K562 (cell line): Measurements from ENCODE around the gene LST1. TPM values are rescaled to one million over a fixed set of nuclear protein-coding genes. Genes with fewer than 3 reads are reported as not detected.

ENCODE experiments used
- CBFA2T3 ChIP-seq: fragments of 450-650 bp; IDR thresholded peaks from 2 replicates; pipeline ENCODE4 v1.6.1; 2017
- CBX3 ChIP-seq, 2 experiments: IDR thresholded peaks; 1 replicate in 1 of 2; 2 replicates in 1 of 2; pipeline ENCODE4 v1.6.1; 2012; ENCODE audit warnings: inconsistent platforms in 2 of 2, low read length in 2 of 2, borderline replicate concordance in 1 of 2, control low read depth in 1 of 2
- DDX20 ChIP-seq: fragments of 450-650 bp; IDR thresholded peaks from 2 replicates; pipeline ENCODE4 v1.6.1; 2016; ENCODE audit warnings: missing genetic modification characterization, low read depth, mild to moderate bottlenecking, missing compliant biosample characterization, moderate library complexity
- E2F5 ChIP-seq: sonication (generic); formaldehyde crosslinking; IDR thresholded peaks from 2 replicates; pipeline ENCODE4 v1.8.0; 2022; ENCODE audit warnings: mild to moderate bottlenecking, missing genetic modification reagents
- GABPB2 ChIP-seq: fragments of 250-450 bp; sonication (Bioruptor Pico); conservative IDR thresholded peaks from 2 replicates; pipeline ENCODE4 v1.5.1; 2021; ENCODE audit warnings: mild to moderate bottlenecking
- KLF1 ChIP-seq: fragments of 450-650 bp; IDR thresholded peaks from 2 replicates; pipeline ENCODE4 v1.6.1; 2016; ENCODE audit warnings: missing genetic modification characterization, missing compliant biosample characterization
- MEF2A ChIP-seq: IDR thresholded peaks from 2 replicates; pipeline ENCODE4 v1.6.1; 2011; ENCODE audit warnings: low read depth, mild to moderate bottlenecking, low read length, moderate library complexity; ENCODE audit not compliant: control insufficient read depth
- PML ChIP-seq: IDR thresholded peaks from 2 replicates; pipeline ENCODE4 v1.6.1; 2012; ENCODE audit warnings: low read length, inconsistent platforms
- RFX1 ChIP-seq: fragments of 450-650 bp; IDR thresholded peaks from 2 replicates; pipeline ENCODE4 v1.6.1; 2016; ENCODE audit warnings: mild to moderate bottlenecking, moderate library complexity
- TAF7 ChIP-seq: fragments of 450-650 bp; IDR thresholded peaks from 2 replicates; pipeline ENCODE4 v1.6.1; 2016; ENCODE audit warnings: missing genetic modification characterization, missing compliant biosample characterization
- THRA ChIP-seq: fragments of 450-650 bp; IDR thresholded peaks from 2 replicates; pipeline ENCODE4 v1.6.1; 2017; ENCODE audit warnings: mild to moderate bottlenecking, moderate library complexity
- ZNF75A ChIP-seq: fragments of 450-650 bp; formaldehyde crosslinking; IDR thresholded peaks from 2 replicates; pipeline ENCODE4 v1.4.0; 2020; ENCODE audit warnings: mild to moderate bottlenecking
- polyA plus RNA-seq, 8 experiments: library from polyadenylated mRNA; depleted of rRNA in 4 of 8; stranded (reverse) in 5 of 8; unstranded in 3 of 8; fragments of >200 nt; fragmentation: Nextera tagmentation in 2 of 8; fragmentation: Illumina TruSeq in 1 of 8; extraction: Ambion mirVana in 2 of 8; extraction: Trizol in 1 of 8; gene quantifications; 2 replicates each; pipeline versions ENCODE4 v1.2.1 to v1.2.3, GENCODE V29; 2011 to 2014; ENCODE audit warnings: inconsistent platforms in 1 of 8, missing spikeins in 1 of 8
- total RNA-seq, 7 experiments: library from RNA; depleted of rRNA in 6 of 7; stranded (reverse); fragments of >200 nt in 6 of 7; fragmentation: Illumina TruSeq in 2 of 7; extraction: Trizol in 2 of 7; gene quantifications; 2 replicates each; pipeline versions ENCODE4 v1.2.1 to v1.2.3, GENCODE V29; 2011 to 2021; ENCODE audit warnings: low replicate concordance in 1 of 7
- TF ChIP-seq, protein P1 (sequence below), 2 experiments: fragments of 450-650 bp; IDR thresholded peaks; 2 replicates each; pipeline ENCODE4 v1.6.1; 2016
- TF ChIP-seq, protein P2 (sequence below): fragments of 450-650 bp; IDR thresholded peaks from 2 replicates; pipeline ENCODE4 v1.6.1; 2016; ENCODE audit warnings: mild to moderate bottlenecking
- TF ChIP-seq, protein P3 (sequence below): sonication (generic); formaldehyde crosslinking; IDR thresholded peaks from 2 replicates; pipeline ENCODE4 v1.8.0; 2023; ENCODE audit warnings: mild to moderate bottlenecking, missing genetic modification reagents

The LST1 gene
- total and polyA plus RNA-seq, 9 of the 15 experiments (the other 6 are each of a cell fraction or from before 2014, with no cell fraction given), result 0.82 to 7.8 (median 1.7) TPM

DNA sequence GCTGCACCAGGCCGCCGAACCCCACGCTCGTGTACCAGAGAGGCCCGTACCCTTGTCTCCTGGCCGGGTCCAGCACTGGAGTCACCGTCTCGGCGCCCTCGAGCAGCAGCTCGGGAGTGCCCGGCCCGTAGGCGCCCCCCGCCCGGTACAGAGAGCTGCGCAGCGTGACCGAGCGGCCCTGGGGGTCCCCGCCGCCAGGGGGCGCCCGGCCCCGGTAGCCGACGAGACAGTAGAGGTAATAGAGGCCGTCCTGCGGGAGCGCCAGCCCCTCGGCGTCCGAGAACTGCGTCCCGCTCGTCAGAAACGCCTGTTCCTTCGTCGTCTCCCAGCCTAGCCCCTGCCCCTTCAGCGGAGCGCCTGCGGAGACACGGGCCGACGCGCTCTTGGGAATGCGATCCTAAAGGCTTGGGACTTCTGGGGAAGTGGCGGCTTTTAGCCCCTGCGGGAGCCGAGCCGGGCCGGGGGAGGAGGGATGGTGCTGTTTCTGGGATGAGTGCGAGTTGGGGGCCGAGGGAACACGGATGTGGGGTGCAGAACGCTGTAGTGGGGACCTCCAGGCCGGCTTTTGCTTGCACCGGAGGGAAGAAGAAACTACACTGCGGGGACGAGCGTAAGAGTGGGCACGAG lies 5.2 kb upstream of the LST1 start (continued):
- TF ChIP-seq KLF1 (tag) (peak; percentile 45; the same call in 1 of the 2 replicates), THRA (no peak), RFX1 (no peak), CBFA2T3 (no peak), E2F5 (CRISPR knock-in tag) (peak; percentile 96), MEF2A (no peak), GABPB2 (no peak), TAF7 (no peak), PML (no peak), DDX20 (tag) (no peak), CBX3 (IDR thresholded peaks at IDR 0.05; ENCODE audit: borderline replicate concordance in 1 of 2, low read length in 2 of 2) (peak in 1 of 2 experiments; percentile 88; a peak in 1 of 3 replicates), ZNF75A (no peak)
- TF ChIP-seq, protein P1, sequence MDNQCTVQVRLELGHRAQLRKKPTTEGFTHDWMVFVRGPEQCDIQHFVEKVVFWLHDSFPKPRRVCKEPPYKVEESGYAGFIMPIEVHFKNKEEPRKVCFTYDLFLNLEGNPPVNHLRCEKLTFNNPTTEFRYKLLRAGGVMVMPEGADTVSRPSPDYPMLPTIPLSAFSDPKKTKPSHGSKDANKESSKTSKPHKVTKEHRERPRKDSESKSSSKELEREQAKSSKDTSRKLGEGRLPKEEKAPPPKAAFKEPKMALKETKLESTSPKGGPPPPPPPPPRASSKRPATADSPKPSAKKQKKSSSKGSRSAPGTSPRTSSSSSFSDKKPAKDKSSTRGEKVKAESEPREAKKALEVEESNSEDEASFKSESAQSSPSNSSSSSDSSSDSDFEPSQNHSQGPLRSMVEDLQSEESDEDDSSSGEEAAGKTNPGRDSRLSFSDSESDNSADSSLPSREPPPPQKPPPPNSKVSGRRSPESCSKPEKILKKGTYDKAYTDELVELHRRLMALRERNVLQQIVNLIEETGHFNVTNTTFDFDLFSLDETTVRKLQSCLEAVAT (IDR thresholded peaks at IDR 0.05), result peak; percentile 26 to 45; a peak in 1 of 4 replicates
- TF ChIP-seq, protein P2, sequence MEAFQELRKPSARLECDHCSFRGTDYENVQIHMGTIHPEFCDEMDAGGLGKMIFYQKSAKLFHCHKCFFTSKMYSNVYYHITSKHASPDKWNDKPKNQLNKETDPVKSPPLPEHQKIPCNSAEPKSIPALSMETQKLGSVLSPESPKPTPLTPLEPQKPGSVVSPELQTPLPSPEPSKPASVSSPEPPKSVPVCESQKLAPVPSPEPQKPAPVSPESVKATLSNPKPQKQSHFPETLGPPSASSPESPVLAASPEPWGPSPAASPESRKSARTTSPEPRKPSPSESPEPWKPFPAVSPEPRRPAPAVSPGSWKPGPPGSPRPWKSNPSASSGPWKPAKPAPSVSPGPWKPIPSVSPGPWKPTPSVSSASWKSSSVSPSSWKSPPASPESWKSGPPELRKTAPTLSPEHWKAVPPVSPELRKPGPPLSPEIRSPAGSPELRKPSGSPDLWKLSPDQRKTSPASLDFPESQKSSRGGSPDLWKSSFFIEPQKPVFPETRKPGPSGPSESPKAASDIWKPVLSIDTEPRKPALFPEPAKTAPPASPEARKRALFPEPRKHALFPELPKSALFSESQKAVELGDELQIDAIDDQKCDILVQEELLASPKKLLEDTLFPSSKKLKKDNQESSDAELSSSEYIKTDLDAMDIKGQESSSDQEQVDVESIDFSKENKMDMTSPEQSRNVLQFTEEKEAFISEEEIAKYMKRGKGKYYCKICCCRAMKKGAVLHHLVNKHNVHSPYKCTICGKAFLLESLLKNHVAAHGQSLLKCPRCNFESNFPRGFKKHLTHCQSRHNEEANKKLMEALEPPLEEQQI, result no peak
- TF ChIP-seq, protein P3, sequence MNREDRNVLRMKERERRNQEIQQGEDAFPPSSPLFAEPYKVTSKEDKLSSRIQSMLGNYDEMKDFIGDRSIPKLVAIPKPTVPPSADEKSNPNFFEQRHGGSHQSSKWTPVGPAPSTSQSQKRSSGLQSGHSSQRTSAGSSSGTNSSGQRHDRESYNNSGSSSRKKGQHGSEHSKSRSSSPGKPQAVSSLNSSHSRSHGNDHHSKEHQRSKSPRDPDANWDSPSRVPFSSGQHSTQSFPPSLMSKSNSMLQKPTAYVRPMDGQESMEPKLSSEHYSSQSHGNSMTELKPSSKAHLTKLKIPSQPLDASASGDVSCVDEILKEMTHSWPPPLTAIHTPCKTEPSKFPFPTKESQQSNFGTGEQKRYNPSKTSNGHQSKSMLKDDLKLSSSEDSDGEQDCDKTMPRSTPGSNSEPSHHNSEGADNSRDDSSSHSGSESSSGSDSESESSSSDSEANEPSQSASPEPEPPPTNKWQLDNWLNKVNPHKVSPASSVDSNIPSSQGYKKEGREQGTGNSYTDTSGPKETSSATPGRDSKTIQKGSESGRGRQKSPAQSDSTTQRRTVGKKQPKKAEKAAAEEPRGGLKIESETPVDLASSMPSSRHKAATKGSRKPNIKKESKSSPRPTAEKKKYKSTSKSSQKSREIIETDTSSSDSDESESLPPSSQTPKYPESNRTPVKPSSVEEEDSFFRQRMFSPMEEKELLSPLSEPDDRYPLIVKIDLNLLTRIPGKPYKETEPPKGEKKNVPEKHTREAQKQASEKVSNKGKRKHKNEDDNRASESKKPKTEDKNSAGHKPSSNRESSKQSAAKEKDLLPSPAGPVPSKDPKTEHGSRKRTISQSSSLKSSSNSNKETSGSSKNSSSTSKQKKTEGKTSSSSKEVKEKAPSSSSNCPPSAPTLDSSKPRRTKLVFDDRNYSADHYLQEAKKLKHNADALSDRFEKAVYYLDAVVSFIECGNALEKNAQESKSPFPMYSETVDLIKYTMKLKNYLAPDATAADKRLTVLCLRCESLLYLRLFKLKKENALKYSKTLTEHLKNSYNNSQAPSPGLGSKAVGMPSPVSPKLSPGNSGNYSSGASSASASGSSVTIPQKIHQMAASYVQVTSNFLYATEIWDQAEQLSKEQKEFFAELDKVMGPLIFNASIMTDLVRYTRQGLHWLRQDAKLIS (CRISPR knock-in tag), result no peak; the same call in 1 of the 2 replicates
